ENCODE results near the gene PCDHA11.
"Not testable (repeated sequence)": the region's sequence is repeated elsewhere in the genome, so short reads cannot be mapped to it uniquely, and the experiment has no call there.

The PCDHA11 gene

GRCh38 chr5:140842798-140843733, 25.7 kb upstream of the PCDHA11 start:
- TF ChIP-seq CTCF (IDR thresholded peaks at IDR 0.05; ENCODE audit: borderline replicate concordance, insufficient read depth, low read depth, low read length) = no peak
- H3K4me3 ChIP-seq (ENCODE audit: low read depth, low read length) = no peak overlapping the region

- H3K4me3 ChIP-seq (ENCODE audit: low read depth, low read length) = not testable (repeated sequence)
Observed at GRCh38 chr5:140848139-140849102, 20.3 kb upstream of the PCDHA11 start, which contains the start of gene PCDHA9. TSS of gene PCDHA9 (plus strand) at chr5:140848382. CDS start at chr5:140848496, 114 bp downstream.

GRCh38 chr5:140849831-140850634, 18.7 kb upstream of the PCDHA11 start:
- H3K4me3 ChIP-seq (ENCODE audit: low read depth, low read length) = not testable (repeated sequence)

- H3K4me3 ChIP-seq (ENCODE audit: low read depth, low read length) = no peak within 1 kb of the TSS
- no peak for TF ChIP-seq CTCF (IDR thresholded peaks at IDR 0.05; ENCODE audit: borderline replicate concordance, insufficient read depth, low read depth, low read length)
Observed at GRCh38 chr5:140855772-140856674, 12.7 kb upstream of the PCDHA11 start, which contains the start of gene PCDHA10. TSS of gene PCDHA10 (plus strand) at chr5:140855897. CDS start at chr5:140856049, 152 bp downstream.

GRCh38 chr5:140857177-140857986, 11.4 kb upstream of the PCDHA11 start:
- H3K4me3 ChIP-seq (ENCODE audit: low read depth, low read length) = no peak overlapping the region
- no peak for TF ChIP-seq CTCF (IDR thresholded peaks at IDR 0.05; ENCODE audit: borderline replicate concordance, insufficient read depth, low read depth, low read length)

GRCh38 chr5:140857987-140858240, 10.8 kb upstream of the PCDHA11 start:
- TF ChIP-seq CTCF (IDR thresholded peaks at IDR 0.05; ENCODE audit: borderline replicate concordance, insufficient read depth, low read depth, low read length) = no peak
- no peak overlapping the region for H3K4me3 ChIP-seq (ENCODE audit: low read depth, low read length)

All from GM12875 (cell line).